ENCODE measurements around the gene TMBIM6. TPM values are rescaled to one million over a fixed set of nuclear protein-coding genes. Genes with fewer than 3 reads are reported as not detected.

TMBIM6 gene
- total RNA-seq, 2 experiments from 2014 or later, result 120 to 170 TPM

DNA sequence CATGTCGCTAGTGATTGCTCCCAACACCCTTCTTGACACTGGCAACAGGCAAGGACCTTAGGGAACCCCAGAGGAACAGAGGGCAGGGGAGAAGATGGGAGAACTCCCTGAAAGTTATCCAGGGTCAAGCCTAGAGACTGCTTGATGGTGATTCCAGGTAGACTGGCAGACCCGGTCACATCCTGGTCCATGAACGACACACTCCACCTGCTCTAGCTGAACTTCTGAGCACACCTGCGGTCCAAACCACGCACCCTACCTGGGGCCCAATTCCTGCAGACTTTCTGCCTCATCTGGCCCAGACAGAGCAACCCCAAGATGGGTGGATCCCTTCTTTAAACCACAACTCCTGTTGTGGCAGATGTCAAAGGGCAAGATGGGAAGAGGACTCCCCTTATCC is 52.7 kb downstream of the TMBIM6 start:
- BruUV-seq (replicated peaks), result no TSS peak

DNA sequence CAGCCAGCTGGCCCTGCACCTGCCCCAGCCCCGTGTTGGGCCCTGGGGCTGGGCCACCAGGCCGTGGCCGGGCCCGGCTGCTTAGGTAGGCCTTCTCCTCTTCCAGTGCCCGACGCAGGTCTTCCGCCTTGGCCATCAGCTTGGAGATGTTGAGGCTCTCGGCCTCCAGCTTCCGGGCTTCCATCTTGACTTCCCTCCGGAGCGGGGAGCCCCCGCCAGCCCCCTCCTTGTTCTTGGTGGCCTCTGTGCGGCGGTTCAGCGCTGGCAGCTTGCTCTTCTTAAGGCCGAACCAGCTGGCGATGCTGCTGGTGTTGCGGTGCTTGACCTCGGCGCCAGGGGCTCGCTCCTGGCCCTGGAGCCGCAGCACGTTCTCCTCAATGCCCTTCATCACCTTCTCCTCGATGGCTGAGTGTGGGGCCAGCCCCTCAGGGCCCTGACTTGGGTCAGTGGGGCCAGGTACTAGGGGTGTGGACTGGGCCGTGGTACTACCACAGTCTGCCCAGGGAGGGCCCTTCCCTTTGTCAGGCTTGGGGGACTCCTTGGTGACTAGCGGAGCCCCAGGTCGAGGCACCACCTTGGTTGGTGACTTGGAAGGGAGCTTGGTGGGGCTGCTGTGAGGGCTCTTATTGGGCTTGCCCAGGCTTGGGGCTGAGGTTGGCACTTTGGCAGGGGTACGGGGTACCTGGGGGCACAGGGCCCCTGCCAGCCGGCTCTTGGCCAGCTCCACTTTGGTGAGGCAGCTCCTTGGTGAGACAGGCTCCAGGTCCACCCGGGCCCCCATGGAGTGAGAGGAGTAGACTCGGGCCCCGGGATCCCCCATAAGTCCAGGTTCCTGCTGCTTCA is 53.7 kb downstream of the TMBIM6 start:
- no peak for DNase-seq (ENCODE audit: low spot score)
- H3K36me3 ChIP-seq (ENCODE audit: insufficient read depth, low read length), result no peaks in the 10 kb centered on the region; the same call in 1 of the 2 replicates
- CTCF ChIA-PET (ENCODE audit: unreplicated experiment), result no interaction called here
- no peaks in the 10 kb centered on the region for H3K4me1 ChIP-seq (ENCODE audit: insufficient read depth, low read length, poor library complexity, severe bottlenecking)
- no peak overlapping the region for H2AFZ ChIP-seq (ENCODE audit: low read length)
- no peaks in the 10 kb centered on the region for H4K20me1 ChIP-seq (ENCODE audit: insufficient read depth, low read length)
- no peaks in the 10 kb centered on the region for H3K9me3 ChIP-seq (ENCODE audit: low read length)
- no peaks in the 10 kb centered on the region for H3K79me2 ChIP-seq (ENCODE audit: insufficient read depth, low read depth, low read length)
- no peaks in the 10 kb centered on the region for H3K9me2 ChIP-seq (ENCODE audit: insufficient read depth, low read length)
- intact Hi-C loops (cut with micrococcal nuclease; ENCODE audit: unreplicated experiment), result no loop called here
- no TSS peak for BruUV-seq (replicated peaks)
- H3K4me3 ChIP-seq (ENCODE audit: low read depth, low read length, poor library complexity, severe bottlenecking), result no peak overlapping the region
- no peak overlapping the region for H3K4me2 ChIP-seq (ENCODE audit: low read length)
- H3K27ac ChIP-seq (ENCODE audit: low read depth, low read length, poor library complexity, severe bottlenecking), result no peak overlapping the region
- POLR2A ChIA-PET, result no interaction called here
- TF ChIP-seq EZH2phosphoT487 (IDR thresholded peaks at IDR 0.05; ENCODE audit: borderline replicate concordance, low read depth, low read length), result no peak

More for the DNA sequence above, 52.7 kb downstream of the TMBIM6 start:
- no peak overlapping the region for H3K27ac ChIP-seq (ENCODE audit: low read depth, low read length, poor library complexity, severe bottlenecking)
- H3K4me2 ChIP-seq (ENCODE audit: low read length), result no peak overlapping the region
- no peak for DNase-seq (ENCODE audit: low spot score)
- TF ChIP-seq EZH2phosphoT487 (IDR thresholded peaks at IDR 0.05; ENCODE audit: borderline replicate concordance, low read depth, low read length), result no peak
- CTCF ChIA-PET (ENCODE audit: unreplicated experiment), result no interaction called here
- H3K9me3 ChIP-seq (ENCODE audit: low read length), result no peaks in the 10 kb centered on the region
- intact Hi-C loops (cut with micrococcal nuclease; ENCODE audit: unreplicated experiment), result no loop called here
- H3K79me2 ChIP-seq (ENCODE audit: insufficient read depth, low read depth, low read length), result no peaks in the 10 kb centered on the region
- no peak overlapping the region for H2AFZ ChIP-seq (ENCODE audit: low read length)
- no peaks in the 10 kb centered on the region for H3K9me2 ChIP-seq (ENCODE audit: insufficient read depth, low read length)
- no peaks in the 10 kb centered on the region; the same call in 1 of the 2 replicates for H3K36me3 ChIP-seq (ENCODE audit: insufficient read depth, low read length)
- no peak overlapping the region for H3K4me3 ChIP-seq (ENCODE audit: low read depth, low read length, poor library complexity, severe bottlenecking)
- no peaks in the 10 kb centered on the region for H3K4me1 ChIP-seq (ENCODE audit: insufficient read depth, low read length, poor library complexity, severe bottlenecking)
- POLR2A ChIA-PET, result no interaction called here
- H4K20me1 ChIP-seq (ENCODE audit: insufficient read depth, low read length), result no peaks in the 10 kb centered on the region

DNA sequence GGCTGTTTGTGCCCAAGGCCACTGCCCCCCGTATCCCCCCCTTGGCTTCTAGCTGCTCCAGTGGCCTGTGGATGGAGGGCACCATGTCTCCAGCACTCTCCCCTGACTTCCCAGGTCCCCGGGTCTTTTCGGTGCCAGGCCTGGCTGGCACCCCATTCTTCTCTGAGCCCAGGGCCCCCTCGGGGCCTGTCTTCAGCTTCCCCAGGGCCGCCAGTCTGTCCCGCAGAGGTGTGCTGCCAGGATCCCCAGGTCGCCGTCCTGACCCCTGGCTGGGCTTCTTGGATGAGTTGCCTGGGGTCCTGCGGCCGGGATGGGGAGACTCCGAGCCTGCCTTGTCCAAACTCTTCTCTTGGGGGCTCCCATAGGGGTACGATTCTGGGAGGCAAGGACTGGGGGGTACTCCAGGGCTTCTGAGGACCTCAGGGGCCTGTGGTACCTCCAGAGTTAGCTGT is 54.3 kb downstream of the TMBIM6 start:
- H3K4me2 ChIP-seq (ENCODE audit: low read length), result no peak overlapping the region
- no peak for TF ChIP-seq EZH2phosphoT487 (IDR thresholded peaks at IDR 0.05; ENCODE audit: borderline replicate concordance, low read depth, low read length)
- TF ChIP-seq, protein P1, sequence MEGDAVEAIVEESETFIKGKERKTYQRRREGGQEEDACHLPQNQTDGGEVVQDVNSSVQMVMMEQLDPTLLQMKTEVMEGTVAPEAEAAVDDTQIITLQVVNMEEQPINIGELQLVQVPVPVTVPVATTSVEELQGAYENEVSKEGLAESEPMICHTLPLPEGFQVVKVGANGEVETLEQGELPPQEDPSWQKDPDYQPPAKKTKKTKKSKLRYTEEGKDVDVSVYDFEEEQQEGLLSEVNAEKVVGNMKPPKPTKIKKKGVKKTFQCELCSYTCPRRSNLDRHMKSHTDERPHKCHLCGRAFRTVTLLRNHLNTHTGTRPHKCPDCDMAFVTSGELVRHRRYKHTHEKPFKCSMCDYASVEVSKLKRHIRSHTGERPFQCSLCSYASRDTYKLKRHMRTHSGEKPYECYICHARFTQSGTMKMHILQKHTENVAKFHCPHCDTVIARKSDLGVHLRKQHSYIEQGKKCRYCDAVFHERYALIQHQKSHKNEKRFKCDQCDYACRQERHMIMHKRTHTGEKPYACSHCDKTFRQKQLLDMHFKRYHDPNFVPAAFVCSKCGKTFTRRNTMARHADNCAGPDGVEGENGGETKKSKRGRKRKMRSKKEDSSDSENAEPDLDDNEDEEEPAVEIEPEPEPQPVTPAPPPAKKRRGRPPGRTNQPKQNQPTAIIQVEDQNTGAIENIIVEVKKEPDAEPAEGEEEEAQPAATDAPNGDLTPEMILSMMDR (conservative IDR thresholded peaks at IDR 0.05; ENCODE audit: low read length), result no peak
- H3K27ac ChIP-seq (ENCODE audit: low read depth, low read length, poor library complexity, severe bottlenecking), result no peak overlapping the region
- no peak overlapping the region for H2AFZ ChIP-seq (ENCODE audit: low read length)
- no peaks in the 10 kb centered on the region for H4K20me1 ChIP-seq (ENCODE audit: insufficient read depth, low read length)
- H3K36me3 ChIP-seq (ENCODE audit: insufficient read depth, low read length), result no peaks in the 10 kb centered on the region; the same call in 1 of the 2 replicates
- POLR2A ChIA-PET, result no interaction called here
- intact Hi-C loops (cut with micrococcal nuclease; ENCODE audit: unreplicated experiment), result no loop called here
- H3K9me3 ChIP-seq (ENCODE audit: low read length), result no peaks in the 10 kb centered on the region
- H3K4me1 ChIP-seq (ENCODE audit: insufficient read depth, low read length, poor library complexity, severe bottlenecking), result no peaks in the 10 kb centered on the region
- H3K9me2 ChIP-seq (ENCODE audit: insufficient read depth, low read length), result no peaks in the 10 kb centered on the region
- no peak overlapping the region for H3K4me3 ChIP-seq (ENCODE audit: low read depth, low read length, poor library complexity, severe bottlenecking)
- CTCF ChIA-PET (ENCODE audit: unreplicated experiment), result no interaction called here
- no TSS peak for BruUV-seq (replicated peaks)
- H3K79me2 ChIP-seq (ENCODE audit: insufficient read depth, low read depth, low read length), result no peaks in the 10 kb centered on the region
- DNase-seq (ENCODE audit: low spot score), result no peak

Measured in OCI-LY7 (cell line).